K562 (cell line): ENCODE data around the gene GZMM. TPM values are rescaled to one million over a fixed set of nuclear protein-coding genes. Genes with fewer than 3 reads are reported as not detected.

Source experiments
- ARID3B ChIP-seq: fragments of 250-450 bp; sonication (Bioruptor Pico); IDR thresholded peaks from 2 replicates; pipeline ENCODE4 v1.4.0; 2020; ENCODE audit warnings: borderline replicate concordance
- ATF4 ChIP-seq: fragments of 450-650 bp; formaldehyde crosslinking; IDR thresholded peaks from 2 replicates; pipeline ENCODE4 v1.4.0; 2022; ENCODE audit warnings: mild to moderate bottlenecking, moderate library complexity
- CCNT2 ChIP-seq: IDR thresholded peaks from 2 replicates; pipeline ENCODE4 v1.6.1; 2011; ENCODE audit warnings: borderline replicate concordance, low read depth, mild to moderate bottlenecking, moderate library complexity, mixed read lengths, low read length; ENCODE audit not compliant: insufficient read length; ENCODE audit errors: extremely low read depth
- GMEB1 ChIP-seq: fragments of 250-450 bp; sonication (Bioruptor Pico); IDR thresholded peaks from 2 replicates; pipeline ENCODE4 v1.4.0; 2020; ENCODE audit warnings: mild to moderate bottlenecking
- KDM1A ChIP-seq, 2 experiments: fragments of 450-650 bp; IDR thresholded peaks; 2 replicates each; pipeline ENCODE4 v1.6.1; 2016; ENCODE audit warnings: mild to moderate bottlenecking in 2 of 2
- KLF1 ChIP-seq: fragments of 450-650 bp; IDR thresholded peaks from 2 replicates; pipeline ENCODE4 v1.6.1; 2016; ENCODE audit warnings: missing genetic modification characterization, missing compliant biosample characterization
- MEIS2 ChIP-seq: fragments of 450-650 bp; IDR thresholded peaks from 2 replicates; pipeline ENCODE4 v1.6.1; 2014; ENCODE audit warnings: mild to moderate bottlenecking; ENCODE audit not compliant: partially characterized antibody
- PML ChIP-seq: IDR thresholded peaks from 2 replicates; pipeline ENCODE4 v1.6.1; 2012; ENCODE audit warnings: low read length, inconsistent platforms
- POLR2G ChIP-seq: fragments of 200-400 bp; formaldehyde crosslinking; IDR thresholded peaks from 2 replicates; pipeline ENCODE4 v1.6.1; 2017; ENCODE audit warnings: low read depth, mild to moderate bottlenecking, antibody characterized with exemption, low read length, moderate library complexity
- RBFOX2 ChIP-seq: fragments of 200-400 bp; formaldehyde crosslinking; IDR thresholded peaks from 2 replicates; pipeline ENCODE4 v1.6.1; 2017; ENCODE audit warnings: low read depth, mild to moderate bottlenecking, low read length, moderate library complexity
- RCOR1 ChIP-seq, 2 experiments: IDR thresholded peaks; 2 replicates each; pipeline ENCODE4 v1.6.1; 2012; ENCODE audit warnings: low read depth in 2 of 2, low read length in 2 of 2, borderline replicate concordance in 1 of 2, improper control_type of control experiment in 1 of 2
- SOX6 ChIP-seq: fragments of 450-650 bp; IDR thresholded peaks from 2 replicates; pipeline ENCODE4 v1.6.1; 2014; ENCODE audit warnings: mild to moderate bottlenecking
- ZBTB7A ChIP-seq: IDR thresholded peaks from 2 replicates; pipeline ENCODE4 v1.6.1; 2011; ENCODE audit warnings: low read depth, mild to moderate bottlenecking, low read length, moderate library complexity, borderline replicate concordance; ENCODE audit not compliant: control insufficient read depth
- ZC3H8 ChIP-seq: fragments of 450-650 bp; IDR thresholded peaks from 2 replicates; pipeline ENCODE4 v1.6.1; 2017
- ZNF121 ChIP-seq: sonication (generic); formaldehyde crosslinking; conservative IDR thresholded peaks from 2 replicates; pipeline ENCODE4 v1.8.0; 2022; ENCODE audit warnings: missing genetic modification reagents
- polyA plus RNA-seq, 8 experiments: library from polyadenylated mRNA; depleted of rRNA in 4 of 8; stranded (reverse) in 5 of 8; unstranded in 3 of 8; fragments of >200 nt; fragmentation: Nextera tagmentation in 2 of 8; fragmentation: Illumina TruSeq in 1 of 8; extraction: Ambion mirVana in 2 of 8; extraction: Trizol in 1 of 8; gene quantifications; 2 replicates each; pipeline versions ENCODE4 v1.2.1 to v1.2.3, GENCODE V29; 2011 to 2014; ENCODE audit warnings: inconsistent platforms in 1 of 8, missing spikeins in 1 of 8
- total RNA-seq, 7 experiments: library from RNA; depleted of rRNA in 6 of 7; stranded (reverse); fragments of >200 nt in 6 of 7; fragmentation: Illumina TruSeq in 2 of 7; extraction: Trizol in 2 of 7; gene quantifications; 2 replicates each; pipeline versions ENCODE4 v1.2.1 to v1.2.3, GENCODE V29; 2011 to 2021; ENCODE audit warnings: low replicate concordance in 1 of 7

Gene GZMM
- total and polyA plus RNA-seq, 9 of the 15 experiments (the other 6 are each of a cell fraction or from before 2014, with no cell fraction given), result 0.08 to 2.6 (median 0.70) TPM; not detected in 2

DNA sequence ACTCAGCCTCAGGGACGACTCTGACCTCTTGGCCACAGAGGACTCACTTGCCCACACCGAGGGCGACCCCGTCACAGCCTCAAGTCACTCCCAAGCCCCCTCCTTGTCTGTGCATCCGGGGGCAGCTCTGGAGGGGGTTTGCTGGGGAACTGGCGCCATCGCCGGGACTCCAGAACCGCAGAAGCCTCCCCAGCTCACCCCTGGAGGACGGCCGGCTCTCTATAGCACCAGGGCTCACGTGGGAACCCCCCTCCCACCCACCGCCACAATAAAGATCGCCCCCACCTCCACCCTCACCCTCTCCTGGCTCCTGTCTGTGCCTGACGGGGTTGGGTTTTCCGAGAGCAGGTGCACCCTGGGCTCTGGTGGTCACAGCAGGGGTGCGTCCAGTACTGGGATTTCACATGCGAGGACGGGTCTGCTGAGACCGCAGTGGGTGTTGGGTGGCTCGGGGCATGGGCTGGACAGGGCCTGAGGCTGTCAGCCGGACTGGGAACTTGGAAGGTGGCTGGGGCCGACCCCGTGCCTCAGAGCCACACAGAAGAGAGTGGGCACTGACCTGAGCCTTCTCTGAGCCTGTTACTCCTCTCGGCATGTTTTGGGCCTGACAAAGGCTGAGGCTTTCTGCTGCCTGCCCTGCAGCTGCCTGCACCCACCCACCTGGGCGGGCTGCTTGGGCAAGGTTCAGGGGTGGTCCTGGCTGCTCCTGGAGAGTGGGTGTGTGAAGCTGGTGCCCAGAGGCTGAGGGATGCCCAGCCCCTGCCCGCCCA, 39.5 kb downstream of the GZMM start (continued):
- peak; percentile 16; the same call in 1 of the 2 replicates for TF ChIP-seq POLR2G
- TF ChIP-seq RCOR1 (IDR thresholded peaks at IDR 0.05; ENCODE audit: borderline replicate concordance in 1 of 2, low read depth in 2 of 2, low read length in 2 of 2), result no peak
- TF ChIP-seq ZBTB7A, result 0 out of 2 replicates have a peak, but pooled peaks have one; percentile 16
- TF ChIP-seq PML, result no peak
- no peak for TF ChIP-seq GMEB1 (CRISPR knock-in tag)
- TF ChIP-seq CCNT2, result peak; percentile 32
- TF ChIP-seq ATF4 (CRISPR knock-in tag), result 0 out of 2 replicates have a peak, but pooled peaks have one; percentile 4
- TF ChIP-seq ZNF121, result no peak
- TF ChIP-seq RBFOX2, result peak; percentile 39
- TF ChIP-seq KDM1A (IDR thresholded peaks at IDR 0.05), result no peak
- no peak for TF ChIP-seq SOX6
- no peak for TF ChIP-seq ZC3H8
- TF ChIP-seq KLF1, result no peak
- TF ChIP-seq MEIS2, result no peak
- TF ChIP-seq ARID3B (CRISPR knock-in tag), result no peak
- TF ChIP-seq, all 486 proteins: peak for 5
